GM23338 (cell line): Measurements from ENCODE around the gene AP1S1. TPM values are rescaled to one million over a fixed set of nuclear protein-coding genes. Genes with fewer than 3 reads are reported as not detected.

Experiments used
- ATAC-seq: fragments of 200-7000 bp; cut with Tn5 transposase; 3 replicates; pipeline ENCODE4 v1.9.1; 2020
- DNase-seq: peaks from one replicate; pipeline ENCODE4 v3.0.0-alpha.2; 2015; ENCODE audit warnings: low spot score
- H2AFZ ChIP-seq: fragments of 200-600 bp; sonication (generic); 2 replicates; pipeline ENCODE4 v1.8.0; 2016; ENCODE audit warnings: antibody characterized with exemption, mild to moderate bottlenecking, moderate library complexity
- H3F3A ChIP-seq: fragments of 200-600 bp; sonication (generic); replicated peaks from 2 replicates; pipeline ENCODE4 v1.8.0; 2017; ENCODE audit warnings: antibody characterized with exemption, mixed run types, low read depth
- H3K27ac ChIP-seq: fragments of 200-600 bp; sonication (generic); 2 replicates; pipeline ENCODE4 v1.6.1; 2016; ENCODE audit warnings: low read depth
- H3K27me3 ChIP-seq: fragments of 200-600 bp; sonication (generic); 2 replicates; pipeline ENCODE4 v1.8.0; 2016; ENCODE audit warnings: mild to moderate bottlenecking, mixed run types, moderate library complexity; ENCODE audit not compliant: insufficient read depth
- H3K36me3 ChIP-seq: fragments of 200-600 bp; sonication (generic); 2 replicates; pipeline ENCODE4 v1.8.0; 2016; ENCODE audit warnings: mild to moderate bottlenecking; ENCODE audit not compliant: insufficient read depth
- H3K4me1 ChIP-seq: fragments of 200-600 bp; sonication (generic); 2 replicates; pipeline ENCODE4 v1.8.0; 2016; ENCODE audit warnings: mild to moderate bottlenecking, moderate library complexity; ENCODE audit not compliant: insufficient read depth
- H3K4me2 ChIP-seq: fragments of 200-600 bp; sonication (generic); 2 replicates; pipeline ENCODE4 v1.7.1; 2017; ENCODE audit warnings: mixed run types
- H3K4me3 ChIP-seq: fragments of 200-600 bp; sonication (generic); 2 replicates; pipeline ENCODE4 v1.6.1; 2016; ENCODE audit warnings: mixed run types
- H3K79me2 ChIP-seq: fragments of 200-600 bp; sonication (generic); replicated peaks from 2 replicates; pipeline ENCODE4 v1.8.0; 2017; ENCODE audit warnings: mild to moderate bottlenecking; ENCODE audit not compliant: insufficient read depth
- H3K9me2 ChIP-seq: fragments of 200-600 bp; sonication (generic); 2 replicates; pipeline ENCODE4 v1.8.0; 2017; ENCODE audit not compliant: insufficient read depth
- H4K20me1 ChIP-seq: fragments of 200-600 bp; sonication (generic); replicated peaks from 2 replicates; pipeline ENCODE4 v1.8.0; 2017; ENCODE audit warnings: mild to moderate bottlenecking; ENCODE audit not compliant: insufficient read depth
- H3K27ac Mint-ChIP-seq: 2 replicates; pipeline ENCODE4 v1.8.0; 2020; ENCODE audit warnings: inconsistent platforms, mild to moderate bottlenecking, moderate library complexity, mixed read lengths
- H3K27me3 Mint-ChIP-seq: 3 replicates; pipeline ENCODE4 v1.8.0; 2022; ENCODE audit warnings: low read depth, mild to moderate bottlenecking, moderate library complexity, mixed read lengths, inconsistent platforms; ENCODE audit not compliant: insufficient read depth, poor library complexity
- H3K36me3 Mint-ChIP-seq: 3 replicates; pipeline ENCODE4 v1.8.0; 2021; ENCODE audit warnings: low read depth, mild to moderate bottlenecking, inconsistent platforms, moderate library complexity, mixed read lengths
- H3K4me1 Mint-ChIP-seq: 3 replicates; pipeline ENCODE4 v1.8.0; 2020; ENCODE audit warnings: mild to moderate bottlenecking, inconsistent platforms, mixed read lengths
- H3K4me3 Mint-ChIP-seq: 3 replicates; pipeline ENCODE4 v1.8.0; 2021; ENCODE audit warnings: moderate library complexity, mild to moderate bottlenecking, inconsistent platforms, mixed read lengths
- H3K9me3 Mint-ChIP-seq: 3 replicates; pipeline ENCODE4 v1.8.0; 2020; ENCODE audit warnings: moderate library complexity, mild to moderate bottlenecking, inconsistent platforms, mixed read lengths
- CREB1 ChIP-seq: fragments of 250-450 bp; sonication (Bioruptor Pico); IDR thresholded peaks from 2 replicates; pipeline ENCODE4 v1.5.0; 2020; ENCODE audit warnings: low read depth, mild to moderate bottlenecking, moderate library complexity
- CTCF ChIP-seq, 2 experiments: fragments of 200-600 bp in 1 of 2; sonication (generic) in 1 of 2; conservative IDR thresholded peaks; 2 replicates each; pipeline versions ENCODE4 v1.5.1 to v1.6.1; 2016 to 2017; ENCODE audit warnings: antibody characterized with exemption in 2 of 2, low read depth in 2 of 2, mild to moderate bottlenecking in 2 of 2, moderate library complexity in 1 of 2
- EZH2 ChIP-seq: fragments of 200-600 bp; sonication (generic); IDR thresholded peaks from one replicate; pipeline ENCODE4 v1.8.0; 2017; ENCODE audit warnings: antibody characterized with exemption, mild to moderate bottlenecking, low read depth; ENCODE audit not compliant: unreplicated experiment
- REST ChIP-seq: IDR thresholded peaks from one replicate; pipeline ENCODE4 v1.6.1; 2018; ENCODE audit warnings: antibody characterized with exemption; ENCODE audit not compliant: unreplicated experiment
- ZNF331 ChIP-seq: fragments of 250-450 bp; sonication (Bioruptor Pico); IDR thresholded peaks from 2 replicates; pipeline ENCODE4 v1.5.0; 2020; ENCODE audit warnings: low read depth, mild to moderate bottlenecking, moderate library complexity
- ZNF462 ChIP-seq: fragments of 250-450 bp; sonication (Bioruptor Pico); IDR thresholded peaks from 2 replicates; pipeline ENCODE4 v1.5.0; 2020; ENCODE audit warnings: mild to moderate bottlenecking, moderate library complexity
- polyA plus RNA-seq: library from polyadenylated mRNA; unstranded; fragments of >200 nt; fragmentation: Nextera tagmentation; extraction: Ambion mirVana; gene quantifications from 2 replicates; pipeline ENCODE4 v1.2.1, GENCODE V29; 2016
- total RNA-seq: library from RNA; depleted of rRNA; stranded (reverse); fragments of >200 nt; shearing (Covaris generic); gene quantifications from 2 replicates; pipeline ENCODE4 v1.2.3, GENCODE V29; 2014

Gene AP1S1
- total and polyA plus RNA-seq, 2 experiments from 2014 or later = 11.5 to 60.6 TPM

GRCh38 chr7:101114492-101114891 lies 39.8 kb upstream of the AP1S1 start (continued):
- no peak for TF ChIP-seq ZNF331 (CRISPR knock-in tag)
- TF ChIP-seq REST = no peak
- no peak for TF ChIP-seq EZH2
- TF ChIP-seq CREB1 (CRISPR knock-in tag) = no peak

- Histone ChIP-seq H3K4me2 (no peak overlapping the region), H3K4me1 (peaks cover 4% of the 10 kb centered on the region; the same call in 1 of the 2 replicates), H4K20me1 (no peaks in the 10 kb centered on the region), H3K9me2 (no peaks in the 10 kb centered on the region), H3K36me3 (no peaks in the 10 kb centered on the region), H3K27ac (no peak overlapping the region), H3F3A (0 out of 2 replicates have a peak, but pooled peaks cover 3% of the 10 kb centered on the region), H3K79me2 (no peaks in the 10 kb centered on the region), H3K27me3 (no peaks in the 10 kb centered on the region), H2AFZ (no peak overlapping the region), H3K4me3 (no peak overlapping the region)
- TF ChIP-seq CTCF (conservative IDR thresholded peaks at IDR 0.05; ENCODE audit: low read depth in 2 of 2) (no peak), ZNF331 (CRISPR knock-in tag) (no peak), ZNF462 (CRISPR knock-in tag) (no peak)
- Mint-ChIP-seq H3K4me3 (no peak overlapping the region), H3K27ac (no peak overlapping the region), H3K27me3 (peaks cover 11% of the 10 kb centered on the region), H3K4me1 (no peaks in the 10 kb centered on the region; the same call in 2 of the 3 replicates), H3K9me3 (no peaks in the 10 kb centered on the region; the same call in 2 of the 3 replicates), H3K36me3 (no peaks in the 10 kb centered on the region)
- ATAC-seq (no peak), DNase-seq (no peak)
Measured at GRCh38 chr7:101115215-101115614, 39.1 kb upstream of the AP1S1 start.
